ENCODE measurements around the gene DOCK4. TPM values are rescaled to one million over a fixed set of nuclear protein-coding genes. Genes with fewer than 3 reads are reported as not detected.

Gene DOCK4
- total and polyA plus RNA-seq, 2 of the 8 experiments (the other 6 are each of a cell fraction or from before 2014, with no cell fraction given), result 5.1 to 23.6 TPM

DNA sequence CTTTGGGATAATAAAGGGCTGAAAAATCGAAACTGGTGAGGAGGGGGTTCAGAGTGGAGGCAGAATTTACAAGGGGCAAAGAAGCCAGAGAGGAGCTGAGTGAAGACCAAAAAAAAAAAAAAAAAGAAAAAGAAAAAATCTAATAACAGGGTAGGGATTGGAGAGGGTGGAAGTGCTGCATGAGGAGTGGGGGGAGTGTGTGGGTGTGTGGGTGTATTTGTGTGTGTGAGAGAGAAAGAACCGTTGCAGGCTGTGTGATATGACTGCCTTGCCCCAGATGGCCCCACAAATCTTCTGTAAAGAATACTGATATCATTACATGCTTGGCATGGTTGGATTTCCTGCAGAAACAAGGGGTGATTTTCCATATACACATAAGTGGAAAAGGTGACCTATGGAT, 436.1 kb downstream of the DOCK4 start (continued):
- TF ChIP-seq, protein P1, sequence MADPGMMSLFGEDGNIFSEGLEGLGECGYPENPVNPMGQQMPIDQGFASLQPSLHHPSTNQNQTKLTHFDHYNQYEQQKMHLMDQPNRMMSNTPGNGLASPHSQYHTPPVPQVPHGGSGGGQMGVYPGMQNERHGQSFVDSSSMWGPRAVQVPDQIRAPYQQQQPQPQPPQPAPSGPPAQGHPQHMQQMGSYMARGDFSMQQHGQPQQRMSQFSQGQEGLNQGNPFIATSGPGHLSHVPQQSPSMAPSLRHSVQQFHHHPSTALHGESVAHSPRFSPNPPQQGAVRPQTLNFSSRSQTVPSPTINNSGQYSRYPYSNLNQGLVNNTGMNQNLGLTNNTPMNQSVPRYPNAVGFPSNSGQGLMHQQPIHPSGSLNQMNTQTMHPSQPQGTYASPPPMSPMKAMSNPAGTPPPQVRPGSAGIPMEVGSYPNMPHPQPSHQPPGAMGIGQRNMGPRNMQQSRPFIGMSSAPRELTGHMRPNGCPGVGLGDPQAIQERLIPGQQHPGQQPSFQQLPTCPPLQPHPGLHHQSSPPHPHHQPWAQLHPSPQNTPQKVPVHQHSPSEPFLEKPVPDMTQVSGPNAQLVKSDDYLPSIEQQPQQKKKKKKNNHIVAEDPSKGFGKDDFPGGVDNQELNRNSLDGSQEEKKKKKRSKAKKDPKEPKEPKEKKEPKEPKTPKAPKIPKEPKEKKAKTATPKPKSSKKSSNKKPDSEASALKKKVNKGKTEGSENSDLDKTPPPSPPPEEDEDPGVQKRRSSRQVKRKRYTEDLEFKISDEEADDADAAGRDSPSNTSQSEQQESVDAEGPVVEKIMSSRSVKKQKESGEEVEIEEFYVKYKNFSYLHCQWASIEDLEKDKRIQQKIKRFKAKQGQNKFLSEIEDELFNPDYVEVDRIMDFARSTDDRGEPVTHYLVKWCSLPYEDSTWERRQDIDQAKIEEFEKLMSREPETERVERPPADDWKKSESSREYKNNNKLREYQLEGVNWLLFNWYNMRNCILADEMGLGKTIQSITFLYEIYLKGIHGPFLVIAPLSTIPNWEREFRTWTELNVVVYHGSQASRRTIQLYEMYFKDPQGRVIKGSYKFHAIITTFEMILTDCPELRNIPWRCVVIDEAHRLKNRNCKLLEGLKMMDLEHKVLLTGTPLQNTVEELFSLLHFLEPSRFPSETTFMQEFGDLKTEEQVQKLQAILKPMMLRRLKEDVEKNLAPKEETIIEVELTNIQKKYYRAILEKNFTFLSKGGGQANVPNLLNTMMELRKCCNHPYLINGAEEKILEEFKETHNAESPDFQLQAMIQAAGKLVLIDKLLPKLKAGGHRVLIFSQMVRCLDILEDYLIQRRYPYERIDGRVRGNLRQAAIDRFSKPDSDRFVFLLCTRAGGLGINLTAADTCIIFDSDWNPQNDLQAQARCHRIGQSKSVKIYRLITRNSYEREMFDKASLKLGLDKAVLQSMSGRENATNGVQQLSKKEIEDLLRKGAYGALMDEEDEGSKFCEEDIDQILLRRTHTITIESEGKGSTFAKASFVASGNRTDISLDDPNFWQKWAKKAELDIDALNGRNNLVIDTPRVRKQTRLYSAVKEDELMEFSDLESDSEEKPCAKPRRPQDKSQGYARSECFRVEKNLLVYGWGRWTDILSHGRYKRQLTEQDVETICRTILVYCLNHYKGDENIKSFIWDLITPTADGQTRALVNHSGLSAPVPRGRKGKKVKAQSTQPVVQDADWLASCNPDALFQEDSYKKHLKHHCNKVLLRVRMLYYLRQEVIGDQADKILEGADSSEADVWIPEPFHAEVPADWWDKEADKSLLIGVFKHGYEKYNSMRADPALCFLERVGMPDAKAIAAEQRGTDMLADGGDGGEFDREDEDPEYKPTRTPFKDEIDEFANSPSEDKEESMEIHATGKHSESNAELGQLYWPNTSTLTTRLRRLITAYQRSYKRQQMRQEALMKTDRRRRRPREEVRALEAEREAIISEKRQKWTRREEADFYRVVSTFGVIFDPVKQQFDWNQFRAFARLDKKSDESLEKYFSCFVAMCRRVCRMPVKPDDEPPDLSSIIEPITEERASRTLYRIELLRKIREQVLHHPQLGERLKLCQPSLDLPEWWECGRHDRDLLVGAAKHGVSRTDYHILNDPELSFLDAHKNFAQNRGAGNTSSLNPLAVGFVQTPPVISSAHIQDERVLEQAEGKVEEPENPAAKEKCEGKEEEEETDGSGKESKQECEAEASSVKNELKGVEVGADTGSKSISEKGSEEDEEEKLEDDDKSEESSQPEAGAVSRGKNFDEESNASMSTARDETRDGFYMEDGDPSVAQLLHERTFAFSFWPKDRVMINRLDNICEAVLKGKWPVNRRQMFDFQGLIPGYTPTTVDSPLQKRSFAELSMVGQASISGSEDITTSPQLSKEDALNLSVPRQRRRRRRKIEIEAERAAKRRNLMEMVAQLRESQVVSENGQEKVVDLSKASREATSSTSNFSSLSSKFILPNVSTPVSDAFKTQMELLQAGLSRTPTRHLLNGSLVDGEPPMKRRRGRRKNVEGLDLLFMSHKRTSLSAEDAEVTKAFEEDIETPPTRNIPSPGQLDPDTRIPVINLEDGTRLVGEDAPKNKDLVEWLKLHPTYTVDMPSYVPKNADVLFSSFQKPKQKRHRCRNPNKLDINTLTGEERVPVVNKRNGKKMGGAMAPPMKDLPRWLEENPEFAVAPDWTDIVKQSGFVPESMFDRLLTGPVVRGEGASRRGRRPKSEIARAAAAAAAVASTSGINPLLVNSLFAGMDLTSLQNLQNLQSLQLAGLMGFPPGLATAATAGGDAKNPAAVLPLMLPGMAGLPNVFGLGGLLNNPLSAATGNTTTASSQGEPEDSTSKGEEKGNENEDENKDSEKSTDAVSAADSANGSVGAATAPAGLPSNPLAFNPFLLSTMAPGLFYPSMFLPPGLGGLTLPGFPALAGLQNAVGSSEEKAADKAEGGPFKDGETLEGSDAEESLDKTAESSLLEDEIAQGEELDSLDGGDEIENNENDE (IDR thresholded peaks at IDR 0.05; ENCODE audit: insufficient replicate concordance, low read length), result no peak
- TF ChIP-seq SP1 (IDR thresholded peaks at IDR 0.05; ENCODE audit: low read depth, low read length), result no peak
- no peak for TF ChIP-seq RFX5 (IDR thresholded peaks at IDR 0.05; ENCODE audit: borderline replicate concordance, low read depth, low read length)
- no peak for TF ChIP-seq KDM4A (IDR thresholded peaks at IDR 0.05; ENCODE audit: low read depth, low read length, severe bottlenecking)
- no peak for TF ChIP-seq NRF1 (IDR thresholded peaks at IDR 0.05; ENCODE audit: low read depth, low read length)
- TF ChIP-seq, protein P2, sequence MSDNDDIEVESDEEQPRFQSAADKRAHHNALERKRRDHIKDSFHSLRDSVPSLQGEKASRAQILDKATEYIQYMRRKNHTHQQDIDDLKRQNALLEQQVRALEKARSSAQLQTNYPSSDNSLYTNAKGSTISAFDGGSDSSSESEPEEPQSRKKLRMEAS (IDR thresholded peaks at IDR 0.05), result no peak
- TF ChIP-seq SIX5 (IDR thresholded peaks at IDR 0.05; ENCODE audit: low read depth, low read length), result no peak
- TF ChIP-seq JUN (IDR thresholded peaks at IDR 0.05; ENCODE audit: low read depth, low read length), result no peak
- TF ChIP-seq EGR1 (IDR thresholded peaks at IDR 0.05; ENCODE audit: borderline replicate concordance, low read depth, low read length), result no peak
- no peak for TF ChIP-seq SUZ12 (IDR thresholded peaks at IDR 0.05; ENCODE audit: low read length)
- no peak for TF ChIP-seq SP2 (IDR thresholded peaks at IDR 0.05; ENCODE audit: low read length)

Data from H1 (cell line).